ENCODE data around the gene RNF39. TPM values are rescaled to one million over a fixed set of nuclear protein-coding genes. Genes with fewer than 3 reads are reported as not detected.

RNF39 gene
- total and polyA plus RNA-seq, 2 of the 13 experiments (the other 11 are each of a cell fraction or from before 2014, with no cell fraction given) = 0.13 to 1.8 TPM

GRCh38 chr6:30061092-30061857 is 14.3 kb downstream of the RNF39 start, which contains the start of gene POLR1H (continued):
- TF ChIP-seq, protein P1, sequence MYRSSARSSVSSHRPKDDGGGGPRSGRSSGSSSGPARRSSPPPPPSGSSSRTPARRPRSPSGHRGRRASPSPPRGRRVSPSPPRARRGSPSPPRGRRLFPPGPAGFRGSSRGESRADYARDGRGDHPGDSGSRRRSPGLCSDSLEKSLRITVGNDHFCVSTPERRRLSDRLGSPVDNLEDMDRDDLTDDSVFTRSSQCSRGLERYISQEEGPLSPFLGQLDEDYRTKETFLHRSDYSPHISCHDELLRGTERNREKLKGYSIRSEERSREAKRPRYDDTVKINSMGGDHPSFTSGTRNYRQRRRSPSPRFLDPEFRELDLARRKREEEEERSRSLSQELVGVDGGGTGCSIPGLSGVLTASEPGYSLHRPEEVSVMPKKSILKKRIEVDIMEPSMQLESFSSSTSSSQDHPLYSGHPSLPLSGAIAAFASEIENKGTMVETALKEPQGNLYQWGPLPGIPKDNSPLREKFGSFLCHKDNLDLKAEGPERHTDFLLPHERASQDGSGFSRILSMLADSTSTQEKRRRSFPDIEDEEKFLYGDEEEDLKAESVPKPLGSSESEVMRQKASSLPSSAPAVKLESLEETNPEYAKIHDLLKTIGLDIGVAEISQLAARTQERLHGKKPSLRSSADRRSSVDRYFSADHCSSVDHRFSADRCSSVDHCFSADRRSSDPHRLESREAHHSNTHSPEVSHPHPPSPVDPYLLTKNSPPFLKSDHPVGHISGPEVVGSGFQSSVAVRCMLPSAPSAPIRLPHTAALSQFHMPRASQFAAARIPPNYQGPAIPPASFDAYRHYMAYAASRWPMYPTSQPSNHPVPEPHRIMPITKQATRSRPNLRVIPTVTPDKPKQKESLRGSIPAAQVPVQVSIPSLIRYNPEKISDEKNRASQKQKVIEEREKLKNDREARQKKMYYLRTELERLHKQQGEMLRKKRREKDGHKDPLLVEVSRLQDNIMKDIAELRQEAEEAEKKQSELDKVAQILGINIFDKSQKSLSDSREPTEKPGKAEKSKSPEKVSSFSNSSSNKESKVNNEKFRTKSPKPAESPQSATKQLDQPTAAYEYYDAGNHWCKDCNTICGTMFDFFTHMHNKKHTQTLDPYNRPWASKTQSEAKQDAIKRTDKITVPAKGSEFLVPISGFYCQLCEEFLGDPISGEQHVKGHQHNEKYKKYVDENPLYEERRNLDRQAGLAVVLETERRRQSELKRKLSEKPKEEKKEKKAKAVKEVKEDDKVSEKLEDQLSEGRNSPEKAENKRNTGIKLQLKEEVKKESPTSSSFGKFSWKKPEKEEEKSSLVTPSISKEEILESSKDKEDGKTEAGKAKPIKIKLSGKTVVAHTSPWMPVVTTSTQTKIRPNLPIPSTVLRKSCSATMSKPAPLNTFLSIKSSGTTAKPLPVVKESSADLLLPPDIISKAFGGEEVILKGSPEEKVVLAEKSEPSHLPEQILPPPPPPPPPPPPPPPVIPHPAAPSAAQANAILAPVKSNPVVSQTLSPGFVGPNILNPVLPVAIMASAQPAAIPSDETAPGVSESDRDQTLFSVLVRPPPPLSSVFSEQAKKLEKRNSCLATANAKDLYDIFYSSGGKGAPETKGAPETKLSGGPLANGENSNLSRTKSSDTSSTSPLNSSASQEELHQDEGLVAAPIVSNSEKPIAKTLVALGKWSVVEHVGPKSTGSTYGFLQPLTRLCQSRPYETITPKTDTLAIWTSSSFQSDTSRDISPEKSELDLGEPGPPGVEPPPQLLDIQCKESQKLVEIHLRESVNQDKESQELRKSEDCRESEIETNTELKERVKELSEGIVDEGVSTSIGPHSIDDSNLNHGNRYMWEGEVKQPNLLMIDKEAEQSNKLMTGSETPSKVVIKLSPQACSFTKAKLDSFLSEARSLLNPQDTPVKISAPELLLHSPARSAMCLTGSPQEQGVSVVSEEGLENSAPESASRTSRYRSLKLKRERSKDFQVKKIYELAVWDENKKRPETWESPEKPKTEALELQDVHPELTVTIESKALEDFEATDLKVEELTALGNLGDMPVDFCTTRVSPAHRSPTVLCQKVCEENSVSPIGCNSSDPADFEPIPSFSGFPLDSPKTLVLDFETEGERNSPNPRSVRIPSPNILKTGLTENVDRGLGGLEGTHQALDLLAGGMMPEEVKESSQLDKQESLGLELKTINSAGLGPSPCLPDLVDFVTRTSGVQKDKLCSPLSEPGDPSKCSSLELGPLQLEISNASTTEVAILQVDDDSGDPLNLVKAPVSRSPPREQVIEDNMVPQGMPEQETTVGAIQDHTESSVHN (CRISPR knock-in tag; IDR thresholded peaks at IDR 0.05) = no peak
- peak; percentile 75 for TF ChIP-seq NR2C2 (CRISPR knock-in tag; IDR thresholded peaks at IDR 0.05; ENCODE audit: borderline replicate concordance)
- TF ChIP-seq ZNF646 (CRISPR knock-in tag; IDR thresholded peaks at IDR 0.05) = no peak; the same call in 1 of the 2 replicates
- peak; percentile 99 for TF ChIP-seq YEATS4 (CRISPR knock-in tag; IDR thresholded peaks at IDR 0.05; ENCODE audit: borderline replicate concordance)
- TF ChIP-seq KLF9 (CRISPR knock-in tag; IDR thresholded peaks at IDR 0.05; ENCODE audit: low read depth) = no peak
- TF ChIP-seq TERF1 (CRISPR knock-in tag; IDR thresholded peaks at IDR 0.05) = no peak
- TF ChIP-seq IRX3 (CRISPR knock-in tag; IDR thresholded peaks at IDR 0.05; ENCODE audit: borderline replicate concordance, low read depth) = no peak
- TF ChIP-seq, protein P2, sequence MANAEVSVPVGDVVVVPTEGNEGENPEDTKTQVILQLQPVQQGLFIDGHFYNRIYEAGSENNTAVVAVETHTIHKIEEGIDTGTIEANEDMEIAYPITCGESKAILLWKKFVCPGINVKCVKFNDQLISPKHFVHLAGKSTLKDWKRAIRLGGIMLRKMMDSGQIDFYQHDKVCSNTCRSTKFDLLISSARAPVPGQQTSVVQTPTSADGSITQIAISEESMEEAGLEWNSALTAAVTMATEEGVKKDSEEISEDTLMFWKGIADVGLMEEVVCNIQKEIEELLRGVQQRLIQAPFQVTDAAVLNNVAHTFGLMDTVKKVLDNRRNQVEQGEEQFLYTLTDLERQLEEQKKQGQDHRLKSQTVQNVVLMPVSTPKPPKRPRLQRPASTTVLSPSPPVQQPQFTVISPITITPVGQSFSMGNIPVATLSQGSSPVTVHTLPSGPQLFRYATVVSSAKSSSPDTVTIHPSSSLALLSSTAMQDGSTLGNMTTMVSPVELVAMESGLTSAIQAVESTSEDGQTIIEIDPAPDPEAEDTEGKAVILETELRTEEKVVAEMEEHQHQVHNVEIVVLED (CRISPR knock-in tag; IDR thresholded peaks at IDR 0.05; ENCODE audit: borderline replicate concordance) = peak; percentile 89
- TF ChIP-seq SIX4 (CRISPR knock-in tag; IDR thresholded peaks at IDR 0.05) = peak; percentile 73

Measured in HepG2 (cell line).